Hematopoietic multipotent progenitor cell (in vitro differentiated cells): ENCODE data around the gene NOS3. TPM values are rescaled to one million over a fixed set of nuclear protein-coding genes. Genes with fewer than 3 reads are reported as not detected.

ENCODE experiments used
- DNase-seq, 3 donors: peaks; one replicate each; pipeline ENCODE4 v3.0.0-alpha.2; 2011 to 2015; ENCODE audit warnings: low read depth in 2 of 3, low spot score in 2 of 3
- total RNA-seq: library from RNA; depleted of rRNA; stranded (reverse); fragments of >200 nt; gene quantifications from one replicate; pipeline ENCODE4 v1.2.3, GENCODE V29; 2012

Gene NOS3
- total RNA-seq, 1 donor, result 0.27 TPM

DNA sequence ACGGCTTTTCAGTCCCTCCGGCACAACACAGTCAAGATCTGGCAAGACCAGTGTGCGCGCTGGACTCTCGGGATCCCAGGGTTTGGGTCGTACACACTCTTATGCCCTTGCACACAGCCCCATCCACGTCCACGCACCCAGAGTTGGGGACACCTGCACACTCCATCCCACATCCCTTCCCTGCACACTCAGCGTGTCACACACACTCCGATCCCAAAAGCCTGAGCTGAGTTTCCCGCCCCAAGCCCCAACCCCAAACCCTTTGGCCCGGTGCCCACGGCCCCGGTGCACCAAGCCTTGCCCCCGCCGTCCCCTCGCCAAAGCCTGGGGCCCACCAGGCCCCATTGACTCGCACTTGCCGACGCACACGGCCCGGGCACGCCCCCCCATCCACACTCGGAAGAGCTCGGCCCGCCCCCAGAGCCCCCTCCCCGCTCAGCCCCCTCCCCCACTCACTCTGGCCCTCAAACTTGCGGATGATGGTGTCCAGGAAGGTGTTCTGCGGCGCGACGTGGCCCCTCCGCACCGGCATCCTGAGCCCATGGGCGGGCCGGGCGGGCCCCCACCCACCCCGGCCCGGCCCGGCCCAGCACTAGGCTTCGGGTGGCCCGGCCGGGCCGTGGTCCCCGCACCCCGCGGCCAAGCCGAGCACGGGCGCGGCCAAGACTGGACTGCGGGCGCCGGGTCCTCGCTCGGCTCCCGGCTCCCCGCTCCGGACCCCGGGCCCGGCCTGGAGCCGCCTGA is 13.3 kb upstream of the NOS3 start:
- no peak for DNase-seq

DNA sequence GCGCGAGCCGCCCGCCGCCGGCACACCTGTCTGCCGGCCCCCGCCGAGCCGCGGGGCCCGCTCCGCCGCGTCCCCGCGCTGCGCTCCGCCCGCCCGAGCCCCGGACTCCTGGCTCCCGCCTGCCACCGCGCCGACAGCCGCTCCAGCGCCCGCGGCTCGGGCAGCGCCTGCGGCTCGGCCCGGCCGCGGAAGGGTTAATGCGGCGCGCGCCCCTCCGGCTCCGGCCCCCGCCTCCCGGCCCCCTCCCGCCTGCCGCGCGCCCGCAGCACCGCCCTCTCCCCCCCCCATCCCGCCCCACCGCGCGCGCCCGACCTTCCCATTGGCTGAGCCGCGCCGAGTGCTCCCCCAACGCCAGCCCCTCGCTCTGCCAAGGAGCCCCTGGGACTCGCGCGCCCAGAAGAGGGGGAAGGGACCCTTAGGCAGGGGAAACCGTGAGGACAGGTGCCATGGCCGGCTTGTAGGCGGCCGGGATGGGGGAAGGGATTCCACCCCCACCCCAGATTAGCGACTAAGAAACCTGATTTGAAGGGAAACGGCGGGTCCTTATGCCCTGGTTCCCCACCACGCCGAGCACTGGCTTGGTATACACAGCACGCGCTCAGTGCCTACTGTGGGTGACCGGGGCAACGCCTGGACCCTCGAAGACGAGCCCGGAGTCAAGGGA is 12.6 kb upstream of the NOS3 start, which contains the start of gene KCNH2:
TSS of gene KCNH2 (minus strand) at position 196 of the 664 bp plus-strand sequence. CDS start 408 bp downstream, outside the sequence.
- DNase-seq, result no peak

DNA sequence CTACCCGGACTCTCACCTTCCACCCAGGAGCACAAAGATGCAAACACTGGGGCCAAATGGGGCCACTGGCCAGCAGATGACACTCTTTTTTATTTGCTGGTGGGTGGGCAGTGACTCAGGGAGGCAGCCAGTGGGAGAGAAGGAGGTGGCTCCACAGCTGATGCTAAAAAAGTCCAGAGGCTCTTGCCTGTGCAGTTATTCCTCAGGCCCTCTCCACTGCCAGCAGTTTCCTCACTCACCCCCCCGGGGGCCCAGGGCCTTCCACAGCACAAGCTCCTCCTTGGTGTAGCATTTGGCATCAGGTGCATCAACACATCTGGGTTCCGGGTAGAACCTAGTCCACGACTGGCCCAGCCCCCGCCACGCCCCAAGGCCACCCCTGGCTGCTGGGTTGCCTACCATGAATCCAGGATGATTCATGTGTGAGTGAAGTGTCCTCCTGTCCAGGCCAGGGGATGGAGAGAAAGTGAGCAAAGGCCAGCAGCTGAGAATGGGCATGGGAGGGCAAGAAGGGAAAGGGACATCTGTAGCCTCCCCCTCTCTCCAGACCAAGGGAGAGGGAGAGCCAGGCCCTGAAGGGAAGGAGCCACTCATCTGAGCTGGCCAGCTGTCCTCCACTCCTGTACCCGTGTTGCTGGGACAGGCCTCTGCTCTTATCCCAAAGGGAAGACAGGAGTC is 11.0 kb upstream of the NOS3 start:
- DNase-seq, result no peak

DNA sequence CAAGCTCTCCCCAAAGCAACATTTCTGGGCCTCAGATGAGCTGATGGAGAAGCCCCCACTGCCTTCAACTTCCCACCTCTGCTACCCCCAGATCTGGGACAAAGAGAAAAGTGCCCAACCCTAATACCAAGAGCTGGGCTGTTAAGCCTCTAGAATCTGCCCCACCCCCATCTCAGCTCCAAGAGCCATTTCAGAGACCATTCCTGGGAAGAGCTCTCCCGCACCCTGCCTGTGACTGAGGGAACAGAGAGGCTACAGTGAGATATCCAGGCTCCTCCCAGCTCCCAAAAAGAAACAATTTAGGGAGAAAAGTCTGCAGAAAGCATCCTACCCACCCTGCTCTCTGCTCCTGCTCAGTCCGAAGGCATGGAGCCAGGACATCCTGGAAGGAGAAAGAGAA is 10.2 kb upstream of the NOS3 start:
- no peak for DNase-seq

DNA sequence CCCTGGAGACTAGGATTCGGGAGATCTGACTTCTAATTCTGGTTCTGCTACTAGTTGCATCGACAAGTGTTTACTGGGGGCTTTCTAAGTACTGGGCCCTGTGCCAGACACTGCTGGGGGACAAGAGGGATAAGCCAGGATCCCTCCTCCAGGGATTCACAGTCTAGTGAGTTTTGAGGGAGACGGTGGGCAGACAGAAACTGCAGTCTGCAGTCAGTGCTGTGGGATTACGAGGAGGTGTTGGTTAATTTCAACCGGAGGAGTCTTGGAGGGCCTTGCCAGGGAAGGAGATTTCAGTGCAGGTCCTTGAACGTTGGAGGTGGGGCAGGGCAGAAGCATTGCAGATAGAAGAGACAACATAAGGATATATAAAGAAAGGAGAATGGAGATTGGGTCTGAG is 9.2 kb upstream of the NOS3 start:
- no peak for DNase-seq

DNA sequence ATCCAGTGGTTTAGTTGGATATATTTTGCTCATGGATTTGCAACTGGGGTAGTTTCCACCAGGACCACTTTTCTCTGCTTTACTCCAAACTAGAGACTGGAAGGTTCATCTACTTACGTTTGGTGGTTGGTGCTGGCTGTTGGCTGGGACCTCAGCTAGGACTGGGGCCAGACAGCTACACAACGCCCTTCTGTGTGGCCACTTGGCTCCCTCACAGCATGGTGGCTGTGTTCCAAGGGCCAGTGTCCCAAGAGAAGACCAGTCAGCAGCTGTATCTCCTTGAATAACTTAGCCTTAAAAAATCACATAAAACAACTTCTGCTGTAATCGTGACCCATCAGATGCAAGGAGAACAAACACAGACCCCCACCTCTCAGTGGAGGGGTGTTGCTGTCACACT is 8.5 kb upstream of the NOS3 start:
- DNase-seq, result no peak

DNA sequence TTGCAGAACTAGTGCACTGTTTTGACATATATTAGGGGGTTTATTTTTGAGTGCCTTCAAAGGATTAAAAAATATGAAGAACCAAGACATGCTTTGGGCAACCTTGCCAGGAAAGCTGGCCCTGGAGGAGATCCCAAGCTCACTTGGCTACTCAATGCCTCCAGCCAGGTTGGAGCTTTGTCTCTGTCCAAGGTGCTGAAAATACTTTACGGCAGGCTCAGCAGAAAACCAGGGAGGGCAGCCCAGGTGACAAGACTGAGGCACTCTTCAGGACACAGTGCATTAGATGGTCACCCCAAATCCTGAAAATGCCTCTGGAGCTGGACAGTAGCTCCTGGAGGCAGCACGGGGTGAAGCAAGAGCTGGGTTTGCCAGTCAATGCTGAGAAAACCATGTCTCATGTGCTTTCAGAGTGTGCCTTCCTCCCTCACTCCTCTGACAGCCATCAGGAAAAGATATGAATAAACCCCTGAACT is 6.9 kb upstream of the NOS3 start:
- peak in 1 of 3 donors; percentile 67 for DNase-seq

DNA sequence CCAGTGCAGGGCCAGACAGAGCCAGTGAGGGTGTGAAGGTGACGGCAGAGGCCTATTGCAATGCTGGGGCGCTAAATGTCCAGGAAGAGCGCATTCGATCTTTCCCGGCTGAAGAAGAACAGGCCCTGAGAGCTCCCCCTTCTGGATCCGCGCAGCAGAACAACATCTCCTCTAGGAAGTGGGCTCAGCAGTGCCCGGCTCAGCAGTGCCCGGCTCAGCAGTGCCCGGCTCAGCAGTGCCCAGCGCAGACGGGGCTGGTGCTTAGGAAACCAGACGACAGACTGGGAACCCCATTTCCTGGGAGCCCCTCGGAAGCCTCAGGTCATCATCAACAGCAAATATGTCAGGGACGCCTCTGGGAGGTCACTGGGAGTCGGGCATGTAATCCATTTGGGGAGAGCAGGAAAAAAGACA is 4.7 kb upstream of the NOS3 start:
- peak in 1 of 3 donors; percentile 63 for DNase-seq

DNA sequence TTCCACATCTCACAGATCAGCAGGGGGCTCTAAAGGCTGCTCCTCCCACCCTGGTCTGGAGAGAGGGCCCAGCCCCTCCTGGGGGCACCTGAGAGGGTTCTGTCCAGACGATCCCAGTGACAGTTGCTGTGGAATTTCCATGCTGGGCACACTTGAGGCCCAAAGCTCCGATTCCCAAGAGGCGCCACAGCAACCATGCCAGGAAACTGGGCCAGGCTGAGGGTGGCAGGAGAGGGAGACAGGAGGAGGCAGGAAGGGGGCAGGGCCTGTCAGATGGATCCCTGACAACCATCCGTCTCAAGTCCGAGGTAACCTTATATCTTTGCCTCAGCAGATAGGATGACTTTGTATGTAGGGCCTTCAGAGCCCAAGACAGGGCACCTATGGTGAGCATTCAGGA is 4.3 kb upstream of the NOS3 start:
- no peak for DNase-seq

DNA sequence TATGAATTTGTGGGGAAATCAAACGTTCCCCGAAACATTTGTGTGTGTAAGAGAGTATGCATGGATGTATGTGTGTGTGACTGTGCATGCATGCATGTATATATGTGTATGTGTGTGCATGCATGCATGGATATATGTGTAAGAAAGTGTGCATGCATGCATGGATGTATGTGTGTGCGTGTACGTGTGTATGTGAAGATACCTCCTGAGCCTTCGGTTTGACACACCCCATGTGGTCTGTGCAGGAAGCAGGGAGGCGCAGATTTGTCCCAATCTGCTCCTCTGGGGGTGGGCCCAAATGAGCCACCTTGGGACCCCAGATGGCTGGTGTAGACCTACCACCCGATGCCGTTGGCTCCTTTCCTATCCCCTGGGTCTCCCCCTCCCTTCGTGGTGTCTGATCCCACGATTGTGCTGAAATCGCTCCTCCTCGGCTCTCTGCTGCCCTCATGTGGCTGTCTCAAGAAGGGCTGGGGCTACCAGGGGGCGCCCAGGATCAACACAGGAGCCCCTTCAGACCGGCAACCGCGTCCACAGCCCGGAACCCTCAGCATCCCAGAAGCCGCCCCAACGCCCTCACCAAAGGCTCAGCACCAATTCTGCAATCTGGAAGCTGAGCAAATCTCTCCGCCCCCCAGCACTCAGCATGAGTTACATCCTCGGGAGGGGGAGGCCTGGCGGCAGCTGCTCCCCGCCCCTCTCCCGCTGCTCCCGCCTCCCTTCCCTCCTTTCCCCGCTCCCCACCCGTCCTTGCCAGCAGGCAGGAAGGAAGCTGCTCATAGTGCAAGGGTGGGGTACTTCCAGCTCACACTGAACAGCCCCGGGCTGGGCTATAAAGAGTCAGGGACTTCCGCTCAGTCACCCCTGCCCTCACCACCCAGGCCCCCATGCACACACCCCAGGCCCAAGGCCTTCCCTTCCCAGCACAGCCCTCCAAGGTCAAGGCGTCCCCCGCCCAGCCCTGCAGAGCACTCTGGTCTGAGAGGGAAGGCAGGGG is 2.3 kb upstream of the NOS3 start:
- DNase-seq, result peak in 2 of 3 donors; percentile 71 to 79

DNA sequence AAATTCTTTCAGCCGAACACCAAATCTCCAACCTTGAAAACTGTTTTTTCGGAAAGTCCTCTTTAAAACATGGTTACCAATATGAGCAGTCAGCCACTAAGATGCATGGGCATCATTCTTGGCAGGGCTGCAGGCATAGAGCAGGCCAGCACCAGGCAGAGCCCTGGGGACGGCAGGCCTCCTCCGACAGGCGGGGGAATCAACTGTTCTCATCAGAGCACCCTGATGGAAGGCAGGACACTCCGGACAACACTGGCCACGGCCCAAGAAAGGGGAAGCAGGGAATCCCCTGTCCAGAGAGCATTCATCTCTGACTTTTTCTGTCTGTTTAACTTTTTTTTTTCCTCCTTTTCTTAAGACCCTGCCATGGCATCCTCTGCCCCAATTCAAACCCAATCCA is 1.4 kb upstream of the NOS3 start:
- no peak for DNase-seq

DNA sequence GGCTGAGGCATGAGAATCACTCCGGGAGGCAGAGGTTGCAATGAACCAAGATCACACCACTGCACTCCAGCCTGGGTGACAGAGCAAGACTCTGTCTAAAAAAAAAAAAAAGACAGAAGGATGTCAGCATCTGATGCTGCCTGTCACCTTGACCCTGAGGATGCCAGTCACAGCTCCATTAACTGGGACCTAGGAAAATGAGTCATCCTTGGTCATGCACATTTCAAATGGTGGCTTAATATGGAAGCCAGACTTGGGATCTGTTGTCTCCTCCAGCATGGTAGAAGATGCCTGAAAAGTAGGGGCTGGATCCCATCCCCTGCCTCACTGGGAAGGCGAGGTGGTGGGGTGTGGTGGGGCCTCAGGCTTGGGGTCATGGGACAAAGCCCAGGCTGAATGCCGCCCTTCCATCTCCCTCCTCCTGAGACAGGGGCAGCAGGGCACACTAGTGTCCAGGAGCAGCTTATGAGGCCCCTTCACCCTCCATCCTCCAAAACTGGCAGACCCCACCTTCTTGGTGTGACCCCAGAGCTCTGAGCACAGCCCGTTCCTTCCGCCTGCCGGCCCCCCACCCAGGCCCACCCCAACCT is 1.3 kb downstream of the NOS3 start:
- no peak for DNase-seq

DNA sequence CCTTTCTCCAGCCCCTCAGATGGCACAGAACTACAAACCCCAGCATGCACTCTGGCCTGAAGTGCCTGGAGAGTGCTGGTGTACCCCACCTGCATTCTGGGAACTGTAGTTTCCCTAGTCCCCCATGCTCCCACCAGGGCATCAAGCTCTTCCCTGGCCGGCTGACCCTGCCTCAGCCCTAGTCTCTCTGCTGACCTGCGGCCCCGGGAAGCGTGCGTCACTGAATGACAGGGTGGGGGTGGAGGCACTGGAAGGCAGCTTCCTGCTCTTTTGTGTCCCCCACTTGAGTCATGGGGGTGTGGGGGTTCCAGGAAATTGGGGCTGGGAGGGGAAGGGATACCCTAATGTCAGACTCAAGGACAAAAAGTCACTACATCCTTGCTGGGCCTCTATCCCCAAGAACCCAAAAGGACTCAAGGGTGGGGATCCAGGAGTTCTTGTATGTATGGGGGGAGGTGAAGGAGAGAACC is 2.1 kb downstream of the NOS3 start:
- peak in 1 of 3 donors; percentile 46 for DNase-seq

DNA sequence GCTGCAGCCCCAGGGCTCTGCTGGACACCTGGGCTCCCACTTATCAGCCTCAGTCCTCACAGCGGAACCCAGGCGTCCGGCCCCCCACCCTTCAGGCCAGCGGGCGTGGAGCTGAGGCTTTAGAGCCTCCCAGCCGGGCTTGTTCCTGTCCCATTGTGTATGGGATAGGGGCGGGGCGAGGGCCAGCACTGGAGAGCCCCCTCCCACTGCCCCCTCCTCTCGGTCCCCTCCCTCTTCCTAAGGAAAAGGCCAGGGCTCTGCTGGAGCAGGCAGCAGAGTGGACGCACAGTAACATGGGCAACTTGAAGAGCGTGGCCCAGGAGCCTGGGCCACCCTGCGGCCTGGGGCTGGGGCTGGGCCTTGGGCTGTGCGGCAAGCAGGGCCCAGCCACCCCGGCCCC is 2.7 kb downstream of the NOS3 start:
- no peak for DNase-seq

DNA sequence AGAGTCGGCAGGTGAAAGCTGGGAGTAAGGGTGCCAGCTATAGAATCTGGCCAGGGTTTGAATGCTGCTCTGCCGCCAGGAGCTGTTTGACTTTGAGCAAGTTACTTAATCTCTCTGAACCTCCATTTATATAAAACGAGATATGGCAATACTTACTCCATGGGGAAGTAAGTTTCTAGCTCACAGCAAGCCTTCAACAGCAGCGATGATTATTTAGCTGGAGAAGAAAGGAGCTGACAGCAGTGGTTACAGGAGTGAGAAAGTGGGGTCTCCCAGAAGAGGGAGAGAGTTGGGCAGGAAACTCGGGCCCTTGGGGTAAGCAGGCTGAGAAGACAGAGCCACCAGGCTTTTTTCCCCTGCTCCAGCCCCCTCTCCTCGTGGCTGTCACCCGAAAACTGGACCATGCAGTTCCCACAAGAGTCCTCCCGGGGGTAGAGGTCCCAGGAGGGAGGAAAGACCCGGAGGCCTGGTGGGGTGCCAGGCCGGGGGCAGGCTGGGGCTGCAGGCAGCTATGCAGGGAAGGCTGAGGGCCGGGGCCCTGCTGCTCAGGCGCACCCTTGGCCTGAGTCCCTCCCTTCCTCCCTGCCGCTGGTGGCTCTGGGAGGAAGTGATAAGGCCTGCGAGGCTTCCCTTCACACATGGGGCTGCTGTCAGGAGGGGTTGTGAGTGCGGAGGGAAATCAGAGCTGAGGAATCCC is 3.5 kb downstream of the NOS3 start:
- peak in 2 of 3 donors; percentile 89 to 94 for DNase-seq

DNA sequence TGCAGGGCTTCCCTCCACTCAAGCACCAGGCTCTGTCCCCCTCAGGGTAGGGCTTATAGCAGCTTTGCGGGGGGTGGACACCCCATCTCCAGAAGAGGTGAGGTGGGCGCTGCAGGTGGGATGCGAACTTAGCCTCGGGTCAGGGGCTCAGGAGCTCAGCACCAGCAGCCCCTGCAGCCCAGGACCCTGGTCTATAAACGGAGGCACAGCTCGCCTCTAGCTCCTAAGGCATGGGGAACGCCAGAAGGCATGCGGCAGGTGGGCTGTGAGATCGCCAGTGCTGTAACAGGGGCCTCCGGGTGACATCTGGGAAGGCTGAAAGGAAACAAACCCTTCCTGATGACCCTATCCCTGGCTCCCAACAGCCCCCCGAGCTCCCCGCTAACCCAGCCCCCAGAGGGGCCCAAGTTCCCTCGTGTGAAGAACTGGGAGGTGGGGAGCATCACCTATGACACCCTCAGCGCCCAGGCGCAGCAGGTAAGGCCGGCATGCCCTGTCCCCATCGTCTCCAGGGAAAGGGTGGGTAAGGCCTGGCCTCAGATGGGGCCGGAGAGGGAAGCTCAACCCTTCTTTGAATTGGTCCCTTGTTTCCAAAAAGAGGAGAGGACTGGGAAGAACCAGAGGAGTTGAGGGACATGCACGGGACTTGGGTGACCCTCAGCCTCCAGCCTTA is 4.2 kb downstream of the NOS3 start:
- no peak for DNase-seq

DNA sequence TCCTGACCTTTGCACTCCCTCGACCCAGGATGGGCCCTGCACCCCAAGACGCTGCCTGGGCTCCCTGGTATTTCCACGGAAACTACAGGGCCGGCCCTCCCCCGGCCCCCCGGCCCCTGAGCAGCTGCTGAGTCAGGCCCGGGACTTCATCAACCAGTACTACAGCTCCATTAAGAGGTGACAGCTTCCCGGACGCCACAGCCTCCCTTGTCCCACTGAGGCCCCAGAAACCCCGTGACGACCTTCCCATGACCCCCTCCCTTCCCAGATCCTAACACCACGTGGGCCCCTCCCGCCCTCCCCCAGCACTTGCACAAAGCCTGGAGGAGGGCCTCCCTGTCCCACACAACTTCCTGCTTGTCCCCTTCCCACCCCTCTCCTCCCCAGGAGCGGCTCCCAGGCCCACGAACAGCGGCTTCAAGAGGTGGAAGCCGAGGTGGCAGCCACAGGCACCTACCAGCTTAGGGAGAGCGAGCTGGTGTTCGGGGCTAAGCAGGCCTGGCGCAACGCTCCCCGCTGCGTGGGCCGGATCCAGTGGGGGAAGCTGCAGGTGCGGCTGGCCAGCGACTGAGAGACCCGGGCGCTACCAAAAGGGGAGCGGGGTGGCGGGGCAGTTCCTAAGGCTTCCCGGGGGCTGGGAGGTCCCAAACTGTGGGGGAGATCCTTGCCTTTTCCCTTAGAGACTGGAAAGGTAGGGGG is 5.7 kb downstream of the NOS3 start:
- DNase-seq, result no peak

DNA sequence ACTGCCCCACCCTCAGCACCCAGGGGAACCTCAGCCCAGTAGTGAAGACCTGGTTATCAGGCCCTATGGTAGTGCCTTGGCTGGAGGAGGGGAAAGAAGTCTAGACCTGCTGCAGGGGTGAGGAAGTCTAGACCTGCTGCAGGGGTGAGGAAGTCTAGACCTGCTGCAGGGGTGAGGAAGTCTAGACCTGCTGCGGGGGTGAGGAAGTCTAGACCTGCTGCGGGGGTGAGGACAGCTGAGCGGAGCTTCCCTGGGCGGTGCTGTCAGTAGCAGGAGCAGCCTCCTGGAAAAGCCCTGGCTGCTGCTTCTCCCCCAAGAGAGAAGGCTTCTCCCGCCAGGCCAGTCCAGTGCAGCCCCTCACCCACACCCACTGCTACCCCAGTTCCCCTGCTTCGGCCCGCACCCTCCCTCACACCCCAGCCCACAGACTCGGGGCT is 6.3 kb downstream of the NOS3 start:
- peak in 1 of 3 donors; percentile 36 for DNase-seq
